ENCODE results near the gene WNT2.

WNT2 gene

DNA sequence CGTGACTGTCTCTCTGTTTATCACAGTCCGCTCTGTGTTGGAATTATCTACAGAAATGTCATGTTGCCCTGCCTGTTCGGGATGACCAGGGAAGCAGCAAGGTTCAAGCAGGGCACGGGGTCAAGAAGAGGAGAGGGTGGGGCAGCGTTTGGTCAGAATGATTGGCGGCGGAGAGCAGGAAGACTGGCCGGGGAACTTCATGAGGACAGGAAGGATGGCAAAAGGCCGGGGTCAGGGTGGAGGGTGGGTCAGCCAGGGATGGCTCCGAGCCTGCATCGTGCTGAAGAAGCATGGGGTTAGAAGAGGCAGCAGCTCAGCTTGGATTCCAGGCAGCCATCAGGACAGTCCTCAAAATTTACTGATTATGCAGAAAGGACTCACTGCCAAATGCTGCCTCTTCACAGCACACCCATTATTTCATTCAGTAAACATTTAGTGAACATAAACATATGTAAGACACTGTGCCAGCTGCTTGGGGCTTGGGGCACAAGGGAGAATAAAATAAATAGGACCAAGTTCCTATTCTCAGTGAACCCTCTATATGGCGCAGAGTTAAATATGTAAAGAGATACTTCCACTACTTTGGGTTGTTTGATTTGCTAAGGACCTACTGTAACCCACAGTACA lies 42.8 kb downstream of the WNT2 start:
- H3K4me3 ChIP-seq (ENCODE audit: control insufficient read depth, low read depth, low read length) = no peak overlapping the region
- TF ChIP-seq, protein P1, sequence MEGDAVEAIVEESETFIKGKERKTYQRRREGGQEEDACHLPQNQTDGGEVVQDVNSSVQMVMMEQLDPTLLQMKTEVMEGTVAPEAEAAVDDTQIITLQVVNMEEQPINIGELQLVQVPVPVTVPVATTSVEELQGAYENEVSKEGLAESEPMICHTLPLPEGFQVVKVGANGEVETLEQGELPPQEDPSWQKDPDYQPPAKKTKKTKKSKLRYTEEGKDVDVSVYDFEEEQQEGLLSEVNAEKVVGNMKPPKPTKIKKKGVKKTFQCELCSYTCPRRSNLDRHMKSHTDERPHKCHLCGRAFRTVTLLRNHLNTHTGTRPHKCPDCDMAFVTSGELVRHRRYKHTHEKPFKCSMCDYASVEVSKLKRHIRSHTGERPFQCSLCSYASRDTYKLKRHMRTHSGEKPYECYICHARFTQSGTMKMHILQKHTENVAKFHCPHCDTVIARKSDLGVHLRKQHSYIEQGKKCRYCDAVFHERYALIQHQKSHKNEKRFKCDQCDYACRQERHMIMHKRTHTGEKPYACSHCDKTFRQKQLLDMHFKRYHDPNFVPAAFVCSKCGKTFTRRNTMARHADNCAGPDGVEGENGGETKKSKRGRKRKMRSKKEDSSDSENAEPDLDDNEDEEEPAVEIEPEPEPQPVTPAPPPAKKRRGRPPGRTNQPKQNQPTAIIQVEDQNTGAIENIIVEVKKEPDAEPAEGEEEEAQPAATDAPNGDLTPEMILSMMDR (IDR thresholded peaks at IDR 0.05; ENCODE audit: control insufficient read depth, insufficient read depth, low read depth, low read length, missing control alignments) = no peak
- no peak for DNase-seq (ENCODE audit: low read depth)

- DNase-seq (ENCODE audit: low read depth) = no peak
- no peak overlapping the region for H3K4me3 ChIP-seq (ENCODE audit: control insufficient read depth, low read depth, low read length)
- TF ChIP-seq, protein P1 (IDR thresholded peaks at IDR 0.05; ENCODE audit: control insufficient read depth, insufficient read depth, low read depth, low read length, missing control alignments) = no peak
Observed at GRCh38 chr7:117279203-117279602, 43.7 kb downstream of the WNT2 start.

- TF ChIP-seq, protein P1 (IDR thresholded peaks at IDR 0.05; ENCODE audit: control insufficient read depth, insufficient read depth, low read depth, low read length, missing control alignments) = no peak
- no peak overlapping the region for H3K4me3 ChIP-seq (ENCODE audit: control insufficient read depth, low read depth, low read length)
- no peak for DNase-seq (ENCODE audit: low read depth)
Observed at GRCh38 chr7:117278040-117278439, 44.8 kb downstream of the WNT2 start.

DNA sequence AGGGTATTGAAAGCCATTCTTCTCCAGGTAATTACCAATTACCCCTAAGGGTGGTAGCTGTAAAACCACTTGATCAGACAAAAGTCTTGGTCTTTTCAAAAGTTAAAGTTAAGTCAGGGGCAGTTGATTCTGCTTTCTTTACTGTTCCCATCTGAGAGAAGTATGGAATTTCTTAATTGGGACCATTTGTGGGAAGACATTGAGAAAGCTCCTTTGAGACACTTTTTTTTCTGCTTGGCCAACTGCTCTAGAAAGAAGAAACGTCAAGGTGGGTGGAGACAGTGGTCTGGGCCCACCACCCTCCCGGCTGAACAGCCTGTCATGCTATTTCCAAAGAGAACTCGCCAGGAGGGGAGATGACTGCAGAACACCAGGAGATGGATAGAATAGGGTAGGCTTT lies 45.3 kb downstream of the WNT2 start:
- TF ChIP-seq, protein P1 (IDR thresholded peaks at IDR 0.05; ENCODE audit: control insufficient read depth, insufficient read depth, low read depth, low read length, missing control alignments) = no peak
- DNase-seq (ENCODE audit: low read depth) = no peak
- H3K4me3 ChIP-seq (ENCODE audit: control insufficient read depth, low read depth, low read length) = no peak overlapping the region

DNA sequence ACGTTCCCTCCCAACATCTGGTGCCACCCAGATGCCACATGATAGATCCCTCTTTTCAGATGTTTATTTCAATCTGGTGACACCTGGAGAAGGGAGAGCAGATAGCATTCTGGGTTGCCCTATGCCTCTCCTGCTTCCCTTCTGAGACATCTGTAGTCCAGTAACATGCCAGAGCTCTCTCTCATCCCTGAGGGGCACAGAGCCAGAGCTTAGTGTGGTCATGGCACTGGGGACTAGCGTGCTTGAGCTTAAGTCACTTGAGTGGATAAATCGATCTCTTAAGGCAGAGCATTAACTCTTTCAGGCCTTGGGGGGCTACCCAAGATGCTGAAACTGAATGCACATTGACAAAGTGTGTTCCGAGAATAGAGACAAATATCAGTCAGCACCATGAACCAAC lies 47.9 kb downstream of the WNT2 start:
- TF ChIP-seq, protein P1 (IDR thresholded peaks at IDR 0.05; ENCODE audit: control insufficient read depth, insufficient read depth, low read depth, low read length, missing control alignments) = no peak
- no peak overlapping the region for H3K4me3 ChIP-seq (ENCODE audit: control insufficient read depth, low read depth, low read length)
- DNase-seq (ENCODE audit: low read depth) = no peak

GRCh38 chr7:117273814-117274225 lies 49.0 kb downstream of the WNT2 start:
- DNase-seq (ENCODE audit: low read depth) = no peak
- no peak overlapping the region for H3K4me3 ChIP-seq (ENCODE audit: control insufficient read depth, low read depth, low read length)
- TF ChIP-seq, protein P1 (IDR thresholded peaks at IDR 0.05; ENCODE audit: control insufficient read depth, insufficient read depth, low read depth, low read length, missing control alignments) = no peak

Measured in AG09309 (cell line).